Fibroblast of pulmonary artery (primary cell): ENCODE data around the gene MTA1.

Source experiments
- DNase-seq: peaks from one replicate; pipeline ENCODE4 v3.0.0-alpha.2; 2010; ENCODE audit warnings: low read depth
- H3K4me3 ChIP-seq: replicated peaks from 2 replicates; pipeline ENCODE4 v1.5.1; 2011; ENCODE audit warnings: low read depth, mild to moderate bottlenecking, control low read depth, low read length, moderate library complexity
- TF ChIP-seq, protein P1 (sequence below): IDR thresholded peaks from 2 replicates; pipeline ENCODE4 v1.5.1; 2011; ENCODE audit warnings: mild to moderate bottlenecking, control low read depth, low read length, inconsistent platforms; ENCODE audit errors: missing control alignments

MTA1 gene

DNA sequence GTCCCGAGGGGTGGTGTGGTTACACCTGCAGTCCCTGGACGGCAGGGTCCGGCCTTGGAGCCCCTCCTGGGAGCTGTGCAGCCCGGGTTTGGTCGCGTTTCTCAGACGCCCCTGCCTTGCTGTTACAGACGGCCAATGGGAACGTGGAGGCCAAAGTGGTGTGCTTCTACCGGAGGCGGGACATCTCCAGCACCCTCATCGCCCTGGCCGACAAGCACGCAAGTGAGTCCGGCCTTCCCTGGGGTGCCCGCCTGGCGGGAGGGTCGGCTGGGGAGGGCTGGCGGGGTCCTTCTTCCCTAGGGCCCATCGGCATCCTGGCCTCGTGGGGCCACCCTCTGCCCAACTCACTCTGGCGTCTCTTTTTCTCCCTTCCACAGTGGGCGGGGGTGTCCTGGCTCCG lies 25.7 kb downstream of the MTA1 start:
- TF ChIP-seq, protein P1, sequence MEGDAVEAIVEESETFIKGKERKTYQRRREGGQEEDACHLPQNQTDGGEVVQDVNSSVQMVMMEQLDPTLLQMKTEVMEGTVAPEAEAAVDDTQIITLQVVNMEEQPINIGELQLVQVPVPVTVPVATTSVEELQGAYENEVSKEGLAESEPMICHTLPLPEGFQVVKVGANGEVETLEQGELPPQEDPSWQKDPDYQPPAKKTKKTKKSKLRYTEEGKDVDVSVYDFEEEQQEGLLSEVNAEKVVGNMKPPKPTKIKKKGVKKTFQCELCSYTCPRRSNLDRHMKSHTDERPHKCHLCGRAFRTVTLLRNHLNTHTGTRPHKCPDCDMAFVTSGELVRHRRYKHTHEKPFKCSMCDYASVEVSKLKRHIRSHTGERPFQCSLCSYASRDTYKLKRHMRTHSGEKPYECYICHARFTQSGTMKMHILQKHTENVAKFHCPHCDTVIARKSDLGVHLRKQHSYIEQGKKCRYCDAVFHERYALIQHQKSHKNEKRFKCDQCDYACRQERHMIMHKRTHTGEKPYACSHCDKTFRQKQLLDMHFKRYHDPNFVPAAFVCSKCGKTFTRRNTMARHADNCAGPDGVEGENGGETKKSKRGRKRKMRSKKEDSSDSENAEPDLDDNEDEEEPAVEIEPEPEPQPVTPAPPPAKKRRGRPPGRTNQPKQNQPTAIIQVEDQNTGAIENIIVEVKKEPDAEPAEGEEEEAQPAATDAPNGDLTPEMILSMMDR = no peak
- DNase-seq = no peak
- no peak overlapping the region for H3K4me3 ChIP-seq

DNA sequence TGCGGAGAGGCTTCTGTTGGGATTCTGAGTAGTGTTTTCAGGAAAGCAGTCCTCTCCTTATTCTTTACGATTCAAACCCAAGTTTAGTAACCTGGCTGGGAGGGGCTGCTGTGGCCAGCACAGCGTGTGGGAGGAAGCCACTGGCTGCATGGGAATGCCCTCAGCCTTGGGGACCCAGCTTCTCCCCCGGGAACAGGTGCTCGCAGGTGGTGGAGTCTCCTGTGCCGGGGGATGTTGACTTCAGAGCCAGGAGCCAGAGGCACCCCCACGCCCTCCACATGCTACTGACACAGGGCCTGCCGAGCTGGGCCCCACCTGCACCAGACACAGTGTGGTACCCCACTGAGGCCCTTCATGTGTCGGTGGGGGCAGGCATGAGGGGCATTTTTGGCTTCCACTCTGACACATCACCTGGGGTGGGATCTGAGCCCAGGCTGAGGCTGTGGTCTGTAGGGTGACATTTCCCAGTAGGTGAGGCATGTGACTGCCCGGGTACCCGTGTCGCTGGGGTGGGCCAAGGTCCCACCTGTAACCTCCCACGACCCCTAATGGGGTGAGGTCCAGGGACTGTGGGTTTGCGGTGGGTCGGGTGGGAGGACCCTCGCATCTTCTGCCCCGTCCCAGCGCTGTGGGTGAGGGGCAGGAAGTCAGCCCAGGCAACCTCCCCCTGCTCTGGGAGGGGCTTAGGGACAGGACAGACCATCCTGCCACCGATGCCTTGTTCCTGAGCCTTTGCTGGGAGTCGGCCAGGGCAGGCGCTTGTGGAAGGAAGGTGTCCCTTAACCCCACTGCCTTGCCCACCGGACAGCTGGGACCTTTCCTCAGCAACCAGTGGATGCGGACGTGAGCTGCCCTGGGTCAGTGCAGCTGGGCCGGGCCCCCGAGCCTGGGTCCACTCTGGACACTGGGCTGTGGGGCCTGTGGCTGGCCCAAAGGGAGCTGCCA lies 26.5 kb downstream of the MTA1 start:
- DNase-seq = no peak
- TF ChIP-seq, protein P1 = no peak
- H3K4me3 ChIP-seq = no peak overlapping the region

DNA sequence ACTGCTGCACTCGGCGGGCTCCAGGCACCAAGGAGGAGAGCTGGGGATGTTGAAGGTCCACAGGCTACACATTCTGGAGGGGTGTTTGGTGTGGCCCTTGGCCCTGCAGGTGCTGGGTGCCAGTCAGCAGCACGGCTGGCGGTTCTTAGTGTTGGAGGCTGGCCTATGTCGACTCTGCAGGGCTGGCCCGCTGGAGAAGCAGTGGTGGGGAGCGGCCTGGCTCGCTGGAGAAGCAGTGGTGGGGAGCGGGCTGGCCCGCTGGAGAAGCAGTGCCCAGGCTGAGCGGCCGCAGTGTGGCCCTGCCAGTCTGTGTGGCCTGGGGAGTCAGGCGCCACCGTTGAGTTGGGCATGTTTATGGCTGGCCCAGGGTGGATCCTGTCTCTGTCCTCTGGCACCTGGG lies 27.3 kb downstream of the MTA1 start:
- DNase-seq = no peak
- TF ChIP-seq, protein P1 = no peak
- H3K4me3 ChIP-seq = no peak overlapping the region

DNA sequence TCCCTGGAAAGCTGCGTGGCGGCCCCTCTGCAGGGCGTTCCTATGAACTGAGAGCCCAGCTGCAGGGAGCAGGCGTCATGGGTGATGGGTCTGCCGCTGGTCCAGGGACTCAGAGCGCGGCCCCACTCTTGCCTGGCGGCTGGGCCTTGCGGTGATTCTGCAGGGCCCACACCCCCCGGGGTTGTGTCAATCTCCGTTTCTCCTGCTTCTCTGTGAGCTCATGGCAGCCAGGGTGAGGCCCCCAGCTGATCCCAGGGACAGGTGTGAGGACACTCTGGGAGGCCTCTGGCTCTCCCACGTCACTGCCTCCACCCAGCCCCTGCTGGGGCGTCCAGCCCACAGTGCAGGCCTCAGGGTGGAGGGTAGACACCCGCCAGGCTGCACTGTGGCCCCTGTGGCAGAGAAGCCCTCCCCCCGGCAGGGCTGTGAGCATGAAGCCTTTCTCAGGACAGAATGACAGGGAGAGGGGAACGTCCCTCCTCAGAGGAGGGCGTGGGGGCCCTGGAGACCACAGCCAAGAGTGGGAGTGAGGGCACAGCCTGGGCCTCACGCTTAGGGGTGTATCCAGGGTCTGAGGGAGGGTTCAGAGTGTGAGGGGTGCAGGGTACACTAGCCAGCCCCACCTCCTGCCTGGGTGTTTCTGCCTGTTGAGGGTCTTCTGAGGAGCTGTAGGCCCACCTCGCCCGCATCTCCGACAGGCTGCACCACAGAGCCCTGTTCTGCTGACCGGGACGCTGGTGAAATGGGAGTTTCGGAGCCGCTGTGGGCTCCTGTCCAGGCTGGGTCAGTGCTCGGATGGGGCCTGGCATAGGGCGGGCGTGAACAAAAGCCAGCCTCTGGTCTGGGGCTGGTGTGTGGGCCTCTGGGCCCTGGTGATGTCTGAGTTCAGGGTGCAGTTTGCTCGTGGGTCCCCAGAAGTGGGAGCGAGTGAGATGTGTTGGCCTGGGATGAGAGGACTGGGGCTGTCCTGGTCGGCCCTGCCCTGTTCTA lies 28.3 kb downstream of the MTA1 start:
- DNase-seq = no peak
- TF ChIP-seq, protein P1 = no peak
- H3K4me3 ChIP-seq = no peak overlapping the region

DNA sequence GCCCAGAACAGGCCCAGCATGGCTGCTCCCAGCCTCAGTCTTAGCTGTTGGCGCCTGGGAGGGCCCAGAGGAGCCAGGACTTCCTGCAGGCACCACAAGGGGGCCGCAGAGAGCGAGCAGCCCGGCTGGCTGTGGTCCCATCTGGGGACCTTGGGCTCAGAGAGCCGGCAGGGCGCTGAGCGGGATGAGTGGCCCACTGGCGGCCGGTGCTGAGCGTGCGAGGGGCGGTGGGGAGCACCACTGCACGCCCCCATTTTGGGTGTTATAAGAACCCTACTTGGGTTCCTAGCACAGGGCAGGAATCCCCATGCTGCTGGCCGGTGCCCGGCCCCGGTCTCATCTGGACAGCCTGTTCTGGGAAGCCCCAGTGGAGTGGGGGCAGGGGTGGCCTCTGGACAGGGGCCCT lies 29.1 kb downstream of the MTA1 start:
- TF ChIP-seq, protein P1 = peak; percentile 79
- DNase-seq = peak; percentile 64
- H3K4me3 ChIP-seq = no peak overlapping the region

DNA sequence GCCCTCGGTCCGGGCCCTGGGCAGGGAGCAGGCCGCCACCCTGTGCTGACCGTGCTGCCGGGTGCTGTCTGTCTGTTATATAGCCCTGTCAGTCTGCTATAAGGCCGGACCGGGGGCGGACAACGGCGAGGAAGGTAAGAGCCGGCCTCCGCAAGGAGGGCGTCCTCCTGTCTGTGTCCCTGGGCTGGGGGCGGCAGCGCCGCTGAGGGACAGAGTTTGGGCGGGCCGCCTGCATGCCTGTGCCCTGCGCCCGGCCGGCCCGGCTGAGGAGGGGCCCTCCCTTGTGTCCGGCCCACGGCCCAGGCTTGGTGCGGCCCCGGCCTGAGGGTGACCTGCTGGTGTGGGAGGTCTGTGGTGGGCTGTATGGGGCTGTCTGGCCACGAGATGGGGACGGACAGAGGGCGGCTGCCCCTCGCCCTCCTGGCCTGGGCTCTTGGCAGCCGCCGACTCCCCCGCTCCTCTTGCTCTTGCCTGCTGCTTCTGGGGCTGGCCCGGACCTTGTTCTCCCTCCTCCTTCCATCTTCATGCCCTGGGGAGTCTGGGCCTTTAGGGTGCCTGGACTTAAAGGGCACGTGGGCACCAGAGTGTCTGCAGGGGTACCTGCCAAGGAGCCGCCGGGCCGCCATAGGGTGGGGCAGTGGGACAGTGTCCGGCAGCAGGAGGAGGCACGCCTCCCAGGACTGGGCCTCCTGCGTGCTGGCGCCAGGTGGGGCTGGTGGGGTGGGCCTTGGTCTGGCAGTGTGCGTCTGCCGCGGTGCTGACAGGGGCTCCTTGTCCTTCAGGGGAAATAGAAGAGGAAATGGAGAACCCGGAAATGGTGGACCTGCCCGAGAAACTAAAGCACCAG lies 29.9 kb downstream of the MTA1 start:
- no peak overlapping the region for H3K4me3 ChIP-seq
- TF ChIP-seq, protein P1 = no peak
- no peak for DNase-seq
